Adrenal gland (tissue), 12 donors: ENCODE data around the gene CACNA1H. TPM values are rescaled to one million over a fixed set of nuclear protein-coding genes. Genes with fewer than 3 reads are reported as not detected.
"Not testable (repeated sequence)": the region's sequence is repeated elsewhere in the genome, so short reads cannot be mapped to it uniquely, and the experiment has no call there.

Source experiments
- DNase-seq, 7 donors: peaks; one replicate each; pipeline ENCODE4 v3.0.0-alpha.2; 2019 to 2020
- H3K27ac ChIP-seq, 5 donors: fragments of 200-600 bp; sonication (generic) in 4 of 5; 1 replicate in 3 of 5; 2 replicates in 2 of 5; pipeline versions ENCODE4 v1.5.1 to v1.8.0; 2016 to 2020; ENCODE audit warnings: mild to moderate bottlenecking in 1 of 5
- H3K27me3 ChIP-seq: fragments of 200-600 bp; 2 replicates; pipeline ENCODE4 v1.8.0; 2021
- H3K36me3 ChIP-seq, 2 donors: fragments of 200-600 bp; replicated peaks in 1 of 2; 1 replicate in 1 of 2; 2 replicates in 1 of 2; pipeline versions ENCODE4 v1.5.1 to v1.8.0; 2018 to 2022
- H3K4me1 ChIP-seq, 2 donors: fragments of 200-600 bp; replicated peaks in 1 of 2; 1 replicate in 1 of 2; 2 replicates in 1 of 2; pipeline versions ENCODE4 v1.5.1 to v1.8.0; 2018 to 2021
- H3K4me3 ChIP-seq, 4 donors: fragments of 200-600 bp; sonication (generic) in 3 of 4; one replicate each; pipeline ENCODE4 v1.5.1; 2016 to 2018
- H3K9me3 ChIP-seq, 3 donors: fragments of 200-600 bp; sonication (generic) in 1 of 3; replicated peaks in 1 of 3; 1 replicate in 2 of 3; 2 replicates in 1 of 3; pipeline versions ENCODE4 v1.5.1 to v1.8.0; 2016 to 2021
- CTCF ChIP-seq, 6 experiments: fragments of 450-650 bp in 4 of 6; fragments of 200-600 bp in 2 of 6; sonication (generic) in 1 of 6; IDR thresholded peaks; 1 replicate in 5 of 6; 2 replicates in 1 of 6; pipeline versions ENCODE4 v1.5.1 to v1.8.0; 2016 to 2021; ENCODE audit warnings: antibody characterized with exemption in 6 of 6, mild to moderate bottlenecking in 2 of 6, moderate library complexity in 1 of 6
- POLR2A ChIP-seq, 2 donors: fragments of 450-650 bp; IDR thresholded peaks; one replicate each; pipeline ENCODE4 v1.6.1; 2017; ENCODE audit warnings: antibody characterized with exemption in 2 of 2, mild to moderate bottlenecking in 2 of 2, moderate library complexity in 1 of 2
- WGBS, 4 donors: extraction: QIAGEN DNeasy Blood & Tissue Kit in 2 of 4; methylation state at CpG; one replicate each; pipeline versions ENCODE4 v1.1.5 to v1.1.7; 2013 to 2017; 5-methylcytosine and 5-hydroxymethylcytosine counted together
- intact Hi-C, 2 donors: fragments of 100-400 bp; cut with DNase I; formaldehyde crosslinking; loops; one replicate each; pipeline versions ENCODE4 v1.14.1 to v1.15.0; 2022 to 2023
- polyA plus RNA-seq, 3 donors: library from polyadenylated mRNA; stranded (reverse); fragments of 200-250 nt in 2 of 3; fragments of 350-450 nt in 1 of 3; fragmentation: Illumina TruSeq in 1 of 3; extraction: RNeasy Lipid Tissue Mini Kit (QIAGEN cat#74804) in 1 of 3; gene quantifications; one replicate each; pipeline ENCODE4 v1.2.3, GENCODE V29; 2013 to 2014
- total RNA-seq, 9 donors: library from RNA; depleted of rRNA in 4 of 9; stranded (reverse); fragments of >200 nt in 4 of 9; fragments of 120-200 nt in 1 of 9; fragmentation: NEBNext Ultra II Directional in 1 of 9; extraction: Animal tissue kit (Norgen Biotek cat#: 25700) in 1 of 9; gene quantifications; one replicate each; pipeline versions ENCODE4 v1.1.0 to v1.2.4, GENCODE V29; 2013 to 2023
- donor health status: healthy with polysubstance abuse.
- donor health status: Bipolar disorder and iron deficiency.
- donor health status: DM: yes; HTN: yes; CAD: no.
- donor health status: DM: no; HTN: no; CAD: no.
- donor health status: DM: no; HTN: no; CAD: no.
- donor health status: DM: yes; HTN: yes; CAD: no.

CACNA1H gene
- total and polyA plus RNA-seq, 12 donors = 14.0 to 121 (median 34.9) TPM

- 44 to 67% (median 66%) methylated on average over 9 to 29 of the region's 32 CpGs; no CpG with 5 or more reads in 1 of the 4 donors for WGBS, 4 donors
- H3K4me1 ChIP-seq, intact Hi-C loops, H3K27me3 ChIP-seq, DNase-seq, H3K27ac ChIP-seq, H3K36me3 ChIP-seq, H3K9me3 ChIP-seq, H3K4me3 ChIP-seq: not testable (repeated sequence)
Observed at GRCh38 chr16:1243907-1244850, 91.3 kb downstream of the CACNA1H start.

- Histone ChIP-seq H3K27me3 (no peaks in the 10 kb centered on the region), H3K4me3 (no peak overlapping the region), H3K36me3 (no peaks in the 10 kb centered on the region), H3K27ac (no peak overlapping the region), H3K4me1 (no peaks in the 10 kb centered on the region), H3K9me3 (no peaks in the 10 kb centered on the region)
- DNase-seq = peak in 5 of 7 donors; percentile 35 to 74 (median 63)
- intact Hi-C loops = no loop called here
- WGBS, 4 donors = 31 to 44% (median 36%) methylated on average over 6 to 12 of the region's 12 CpGs
- TF ChIP-seq POLR2A (IDR thresholded peaks at IDR 0.05) = no peak
- TF ChIP-seq CTCF (IDR thresholded peaks at IDR 0.05) = no peak
Observed at GRCh38 chr16:1244881-1245280, 92.0 kb downstream of the CACNA1H start.

GRCh38 chr16:1245452-1246020, 92.6 kb downstream of the CACNA1H start:
- 46 to 65% (median 57%) methylated on average over 9 to 22 of the region's 22 CpGs for WGBS, 4 donors
- Histone ChIP-seq H3K9me3 (no peaks in the 10 kb centered on the region), H3K36me3 (no peaks in the 10 kb centered on the region), H3K4me1 (no peaks in the 10 kb centered on the region), H3K4me3 (no peak overlapping the region), H3K27me3 (no peaks in the 10 kb centered on the region), H3K27ac (no peak overlapping the region)
- no peak for DNase-seq
- intact Hi-C loops = no loop called here
- TF ChIP-seq POLR2A (IDR thresholded peaks at IDR 0.05) (no peak), CTCF (IDR thresholded peaks at IDR 0.05) (no peak)

GRCh38 chr16:1247903-1248537, 95.1 kb downstream of the CACNA1H start:
- intact Hi-C loops, H3K27me3 ChIP-seq, H3K9me3 ChIP-seq, H3K4me3 ChIP-seq, H3K4me1 ChIP-seq, H3K36me3 ChIP-seq, H3K27ac ChIP-seq, DNase-seq: not testable (repeated sequence)
- WGBS, 4 donors = 80 to 87% (median 85%) methylated on average over 9 to 14 of the region's 14 CpGs

GRCh38 chr16:1249031-1249755, 96.3 kb downstream of the CACNA1H start:
- H3K4me3 ChIP-seq, intact Hi-C loops, H3K9me3 ChIP-seq, DNase-seq, H3K36me3 ChIP-seq, H3K27me3 ChIP-seq, H3K27ac ChIP-seq, H3K4me1 ChIP-seq: not testable (repeated sequence)
- WGBS, 4 donors = 80 to 81% methylated on average over 4 to 5 of the region's 43 CpGs; no CpG with 5 or more reads in 2 of the 4 donors

GRCh38 chr16:1253701-1254364, 100.9 kb downstream of the CACNA1H start:
- H3K36me3 ChIP-seq, H3K9me3 ChIP-seq, H3K4me3 ChIP-seq, H3K27ac ChIP-seq, H3K4me1 ChIP-seq, intact Hi-C loops, DNase-seq, H3K27me3 ChIP-seq: not testable (repeated sequence)
- WGBS, 4 donors = no CpG with 5 or more reads among the region's 47 CpGs

- H3K36me3 ChIP-seq, H3K9me3 ChIP-seq, H3K4me1 ChIP-seq, intact Hi-C loops, DNase-seq, H3K4me3 ChIP-seq, H3K27ac ChIP-seq: not testable (repeated sequence)
- peaks cover 10% of the 10 kb centered on the region for H3K27me3 ChIP-seq
- 83 to 86% methylated on average over 3 of the region's 3 CpGs; no CpG with 5 or more reads in 2 of the 4 donors for WGBS, 4 donors
Observed at GRCh38 chr16:1254821-1255220, 101.9 kb downstream of the CACNA1H start.
